ENCODE data around the gene CFAP70.

DNA sequence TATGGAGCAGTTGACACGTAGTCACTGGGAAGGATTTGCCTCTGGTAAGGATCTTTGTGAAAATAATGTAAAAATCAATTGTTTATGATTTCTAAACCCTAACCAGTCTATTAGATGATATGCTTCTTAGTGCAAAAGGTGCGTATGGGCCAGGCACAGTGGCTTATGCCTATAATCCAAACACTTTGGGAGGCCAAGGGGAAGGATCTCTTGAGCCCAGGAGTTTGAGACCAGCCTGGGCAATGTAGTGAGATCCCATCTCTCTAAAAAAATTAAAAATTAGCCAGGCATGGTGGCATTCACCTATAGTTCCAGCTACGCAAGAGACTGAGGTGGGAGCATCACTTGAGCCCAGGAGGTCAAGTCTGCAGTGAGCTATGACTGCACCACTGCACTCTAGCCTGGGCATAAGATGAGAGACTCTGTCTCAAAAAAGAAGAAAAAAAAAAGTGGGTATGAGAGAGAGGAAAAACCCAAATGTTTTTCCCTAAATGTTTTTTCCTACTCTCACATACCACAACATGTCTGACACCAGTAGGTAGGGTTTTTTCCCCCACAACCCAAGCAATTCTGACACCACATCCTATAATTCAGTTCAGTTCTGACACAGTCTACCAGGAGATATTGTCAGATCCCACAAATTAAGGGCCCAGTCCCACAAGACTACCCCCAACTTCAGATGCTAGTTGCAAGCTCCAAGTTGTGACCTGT is 148.1 kb downstream of the CFAP70 start:
- TF ChIP-seq, protein P1, sequence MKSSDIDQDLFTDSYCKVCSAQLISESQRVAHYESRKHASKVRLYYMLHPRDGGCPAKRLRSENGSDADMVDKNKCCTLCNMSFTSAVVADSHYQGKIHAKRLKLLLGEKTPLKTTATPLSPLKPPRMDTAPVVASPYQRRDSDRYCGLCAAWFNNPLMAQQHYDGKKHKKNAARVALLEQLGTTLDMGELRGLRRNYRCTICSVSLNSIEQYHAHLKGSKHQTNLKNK (CRISPR knock-in tag; IDR thresholded peaks at IDR 0.05), result no peak
- TF ChIP-seq, protein P2, sequence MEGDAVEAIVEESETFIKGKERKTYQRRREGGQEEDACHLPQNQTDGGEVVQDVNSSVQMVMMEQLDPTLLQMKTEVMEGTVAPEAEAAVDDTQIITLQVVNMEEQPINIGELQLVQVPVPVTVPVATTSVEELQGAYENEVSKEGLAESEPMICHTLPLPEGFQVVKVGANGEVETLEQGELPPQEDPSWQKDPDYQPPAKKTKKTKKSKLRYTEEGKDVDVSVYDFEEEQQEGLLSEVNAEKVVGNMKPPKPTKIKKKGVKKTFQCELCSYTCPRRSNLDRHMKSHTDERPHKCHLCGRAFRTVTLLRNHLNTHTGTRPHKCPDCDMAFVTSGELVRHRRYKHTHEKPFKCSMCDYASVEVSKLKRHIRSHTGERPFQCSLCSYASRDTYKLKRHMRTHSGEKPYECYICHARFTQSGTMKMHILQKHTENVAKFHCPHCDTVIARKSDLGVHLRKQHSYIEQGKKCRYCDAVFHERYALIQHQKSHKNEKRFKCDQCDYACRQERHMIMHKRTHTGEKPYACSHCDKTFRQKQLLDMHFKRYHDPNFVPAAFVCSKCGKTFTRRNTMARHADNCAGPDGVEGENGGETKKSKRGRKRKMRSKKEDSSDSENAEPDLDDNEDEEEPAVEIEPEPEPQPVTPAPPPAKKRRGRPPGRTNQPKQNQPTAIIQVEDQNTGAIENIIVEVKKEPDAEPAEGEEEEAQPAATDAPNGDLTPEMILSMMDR (IDR thresholded peaks at IDR 0.05), result no peak
- TF ChIP-seq, protein P3, sequence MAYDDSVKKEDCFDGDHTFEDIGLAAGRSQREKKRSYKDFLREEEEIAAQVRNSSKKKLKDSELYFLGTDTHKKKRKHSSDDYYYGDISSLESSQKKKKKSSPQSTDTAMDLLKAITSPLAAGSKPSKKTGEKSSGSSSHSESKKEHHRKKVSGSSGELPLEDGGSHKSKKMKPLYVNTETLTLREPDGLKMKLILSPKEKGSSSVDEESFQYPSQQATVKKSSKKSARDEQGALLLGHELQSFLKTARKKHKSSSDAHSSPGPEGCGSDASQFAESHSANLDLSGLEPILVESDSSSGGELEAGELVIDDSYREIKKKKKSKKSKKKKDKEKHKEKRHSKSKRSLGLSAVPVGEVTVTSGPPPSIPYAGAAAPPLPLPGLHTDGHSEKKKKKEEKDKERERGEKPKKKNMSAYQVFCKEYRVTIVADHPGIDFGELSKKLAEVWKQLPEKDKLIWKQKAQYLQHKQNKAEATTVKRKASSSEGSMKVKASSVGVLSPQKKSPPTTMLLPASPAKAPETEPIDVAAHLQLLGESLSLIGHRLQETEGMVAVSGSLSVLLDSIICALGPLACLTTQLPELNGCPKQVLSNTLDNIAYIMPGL (CRISPR knock-in tag; IDR thresholded peaks at IDR 0.05), result no peak
- TF ChIP-seq, protein P4, sequence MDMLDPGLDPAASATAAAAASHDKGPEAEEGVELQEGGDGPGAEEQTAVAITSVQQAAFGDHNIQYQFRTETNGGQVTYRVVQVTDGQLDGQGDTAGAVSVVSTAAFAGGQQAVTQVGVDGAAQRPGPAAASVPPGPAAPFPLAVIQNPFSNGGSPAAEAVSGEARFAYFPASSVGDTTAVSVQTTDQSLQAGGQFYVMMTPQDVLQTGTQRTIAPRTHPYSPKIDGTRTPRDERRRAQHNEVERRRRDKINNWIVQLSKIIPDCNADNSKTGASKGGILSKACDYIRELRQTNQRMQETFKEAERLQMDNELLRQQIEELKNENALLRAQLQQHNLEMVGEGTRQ (CRISPR knock-in tag; IDR thresholded peaks at IDR 0.05), result no peak
- TF ChIP-seq ATF1 (CRISPR knock-in tag; IDR thresholded peaks at IDR 0.05), result no peak
- TF ChIP-seq CREB1 (CRISPR knock-in tag; IDR thresholded peaks at IDR 0.05), result no peak
- TF ChIP-seq, protein P5, sequence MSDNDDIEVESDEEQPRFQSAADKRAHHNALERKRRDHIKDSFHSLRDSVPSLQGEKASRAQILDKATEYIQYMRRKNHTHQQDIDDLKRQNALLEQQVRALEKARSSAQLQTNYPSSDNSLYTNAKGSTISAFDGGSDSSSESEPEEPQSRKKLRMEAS (CRISPR knock-in tag; IDR thresholded peaks at IDR 0.05), result no peak
- TF ChIP-seq CBFB (CRISPR knock-in tag; IDR thresholded peaks at IDR 0.05; ENCODE audit: low read depth), result no peak
- TF ChIP-seq, protein P6, sequence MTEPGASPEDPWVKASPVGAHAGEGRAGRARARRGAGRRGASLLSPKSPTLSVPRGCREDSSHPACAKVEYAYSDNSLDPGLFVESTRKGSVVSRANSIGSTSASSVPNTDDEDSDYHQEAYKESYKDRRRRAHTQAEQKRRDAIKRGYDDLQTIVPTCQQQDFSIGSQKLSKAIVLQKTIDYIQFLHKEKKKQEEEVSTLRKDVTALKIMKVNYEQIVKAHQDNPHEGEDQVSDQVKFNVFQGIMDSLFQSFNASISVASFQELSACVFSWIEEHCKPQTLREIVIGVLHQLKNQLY (CRISPR knock-in tag; IDR thresholded peaks at IDR 0.05), result no peak
- TF ChIP-seq, protein P7, sequence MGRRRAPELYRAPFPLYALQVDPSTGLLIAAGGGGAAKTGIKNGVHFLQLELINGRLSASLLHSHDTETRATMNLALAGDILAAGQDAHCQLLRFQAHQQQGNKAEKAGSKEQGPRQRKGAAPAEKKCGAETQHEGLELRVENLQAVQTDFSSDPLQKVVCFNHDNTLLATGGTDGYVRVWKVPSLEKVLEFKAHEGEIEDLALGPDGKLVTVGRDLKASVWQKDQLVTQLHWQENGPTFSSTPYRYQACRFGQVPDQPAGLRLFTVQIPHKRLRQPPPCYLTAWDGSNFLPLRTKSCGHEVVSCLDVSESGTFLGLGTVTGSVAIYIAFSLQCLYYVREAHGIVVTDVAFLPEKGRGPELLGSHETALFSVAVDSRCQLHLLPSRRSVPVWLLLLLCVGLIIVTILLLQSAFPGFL (CRISPR knock-in tag; IDR thresholded peaks at IDR 0.05; ENCODE audit: borderline replicate concordance), result no peak

All from WTC11 (cell line).